Right renal pelvis (tissue), 4 donors: ENCODE measurements around the gene TRIM25. TPM values are rescaled to one million over a fixed set of nuclear protein-coding genes. Genes with fewer than 3 reads are reported as not detected.

Experiments
- DNase-seq, 4 donors: peaks; one replicate each; pipeline ENCODE4 v3.0.0-alpha.2; 2013; ENCODE audit warnings: low read depth in 4 of 4, low spot score in 3 of 4, missing footprints in 1 of 4
- polyA plus RNA-seq, 4 donors: library from polyadenylated mRNA; unstranded; fragments of 120-200 nt; gene quantifications; one replicate each; pipeline ENCODE4 v1.2.1, GENCODE V29; 2013; ENCODE audit not compliant: insufficient read length in 4 of 4

Gene TRIM25
- polyA plus RNA-seq, 4 donors: 23.4 to 34.4 (median 31.5) TPM

DNA sequence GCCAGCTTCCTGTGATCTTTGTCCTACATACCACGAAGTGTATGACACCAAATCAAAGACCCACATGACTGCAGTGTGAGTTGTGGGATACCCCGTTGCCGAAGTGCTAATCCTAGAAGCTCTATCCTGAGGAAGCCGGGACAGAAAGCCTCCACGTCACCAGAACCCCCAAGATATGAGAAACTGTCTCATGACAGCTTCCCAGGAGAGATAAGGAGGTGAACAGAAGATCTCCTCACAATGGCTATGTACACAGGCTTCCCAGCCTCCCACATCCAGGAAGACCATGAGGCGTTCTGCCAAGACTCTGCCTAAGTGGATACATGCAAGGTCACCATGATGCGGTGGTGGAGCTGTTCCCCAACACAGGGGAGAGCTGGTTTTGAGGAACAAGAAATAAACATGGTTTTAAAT lies 37.1 kb downstream of the TRIM25 start:
- no peak for DNase-seq

DNA sequence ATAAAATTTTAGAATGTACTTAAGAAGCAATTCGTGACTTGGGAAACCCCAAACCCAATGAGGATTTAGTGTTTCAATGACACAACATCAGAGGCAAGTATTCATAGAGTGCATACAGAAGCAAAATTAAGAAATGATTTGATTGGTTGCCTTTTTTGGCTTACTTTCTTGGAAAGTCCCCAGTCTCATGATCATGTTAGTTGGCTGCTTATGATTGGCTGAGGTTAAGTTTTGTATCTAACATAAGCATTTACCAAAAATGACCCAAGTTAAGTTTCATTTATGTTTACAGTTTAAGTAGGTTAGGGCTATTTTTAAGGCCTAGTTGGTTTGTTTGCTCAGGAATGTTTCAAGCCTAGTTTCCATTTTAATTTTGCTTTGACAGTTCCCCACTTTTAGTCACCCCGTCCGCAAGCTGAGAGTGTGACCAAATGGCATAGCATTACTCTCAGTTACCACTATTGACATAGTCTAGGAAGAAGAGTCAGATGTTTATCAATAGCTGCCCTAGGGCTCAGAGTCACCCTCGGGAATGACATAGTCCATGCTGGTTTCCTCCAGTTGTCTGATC lies 43.7 kb downstream of the TRIM25 start:
- no peak for DNase-seq

DNA sequence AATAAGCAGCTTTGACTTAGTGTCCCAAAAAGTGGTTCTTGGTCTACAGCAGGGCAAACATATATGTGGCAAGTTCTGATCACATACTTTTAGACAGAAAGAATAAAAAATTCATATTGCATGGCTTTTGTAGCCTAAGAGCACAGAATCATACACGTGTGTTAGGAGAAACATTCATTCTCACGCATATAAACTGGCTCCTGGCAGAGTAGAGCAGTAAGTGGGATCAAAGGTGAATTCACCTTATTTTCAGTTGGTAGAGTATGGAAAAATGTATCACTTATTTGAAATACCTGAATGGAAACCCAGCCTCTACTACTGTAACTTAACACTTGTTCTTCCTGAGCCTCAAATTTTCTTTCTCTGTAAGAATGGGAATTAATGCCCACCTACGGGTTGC lies 45.1 kb downstream of the TRIM25 start:
- no peak for DNase-seq

DNA sequence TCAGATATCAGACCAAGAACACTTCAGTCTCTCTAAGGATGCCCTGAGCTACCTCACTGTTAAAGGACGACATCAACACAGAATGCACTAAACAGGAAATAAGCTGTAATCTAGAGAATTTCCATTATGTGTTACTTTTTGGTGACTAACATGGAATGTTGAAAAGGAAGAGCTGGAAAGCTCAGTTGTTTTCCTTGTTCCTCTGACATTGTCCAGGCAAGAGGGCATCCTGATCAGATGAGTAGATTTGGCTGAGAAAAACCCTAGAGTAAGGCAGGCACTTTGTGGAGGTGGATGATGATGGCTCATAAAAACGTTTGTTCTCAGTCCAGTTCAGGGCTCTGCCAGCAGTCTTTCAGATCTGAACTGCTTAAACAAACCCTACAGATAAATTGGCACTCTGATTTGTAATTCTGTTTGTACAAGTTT lies 45.9 kb downstream of the TRIM25 start:
- DNase-seq: no peak

DNA sequence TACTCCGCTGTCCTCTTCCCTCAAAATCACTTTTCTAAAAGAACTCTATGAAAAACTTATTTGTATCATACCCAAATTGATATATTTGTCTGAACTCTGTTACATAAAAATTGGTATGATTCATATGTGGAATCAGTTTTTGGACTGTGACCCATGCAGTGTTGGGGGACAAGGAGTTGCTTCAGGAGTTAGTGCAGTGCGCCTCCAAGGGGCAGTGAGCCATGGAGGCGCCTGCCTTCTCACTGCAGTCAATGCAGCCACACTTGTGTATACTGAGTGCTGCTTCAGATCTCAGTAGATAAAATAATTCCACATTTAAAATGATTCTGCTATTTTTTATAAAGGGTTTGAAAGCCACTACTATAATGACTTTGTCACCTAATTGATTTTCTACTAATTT lies 47.4 kb downstream of the TRIM25 start:
- no peak for DNase-seq

DNA sequence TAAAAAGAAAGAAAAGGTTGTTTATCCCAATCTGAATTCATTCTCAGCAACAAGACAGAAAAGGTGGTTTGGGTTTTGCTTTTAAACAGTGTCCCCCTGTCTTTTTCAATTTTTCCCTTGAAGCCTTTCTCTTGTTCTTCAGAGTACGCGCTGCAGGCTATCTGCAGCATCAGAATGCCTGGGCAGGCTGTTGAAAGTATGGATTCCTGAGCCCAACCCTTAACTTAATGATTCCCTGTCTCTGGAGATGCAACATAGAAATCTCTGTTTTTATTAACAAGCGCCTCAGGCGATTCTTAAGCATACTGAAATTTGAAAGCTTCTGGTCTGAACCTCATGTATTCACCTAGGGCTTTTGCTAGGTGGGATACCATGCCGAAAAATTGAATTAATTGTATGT lies 47.8 kb downstream of the TRIM25 start:
- no peak for DNase-seq

DNA sequence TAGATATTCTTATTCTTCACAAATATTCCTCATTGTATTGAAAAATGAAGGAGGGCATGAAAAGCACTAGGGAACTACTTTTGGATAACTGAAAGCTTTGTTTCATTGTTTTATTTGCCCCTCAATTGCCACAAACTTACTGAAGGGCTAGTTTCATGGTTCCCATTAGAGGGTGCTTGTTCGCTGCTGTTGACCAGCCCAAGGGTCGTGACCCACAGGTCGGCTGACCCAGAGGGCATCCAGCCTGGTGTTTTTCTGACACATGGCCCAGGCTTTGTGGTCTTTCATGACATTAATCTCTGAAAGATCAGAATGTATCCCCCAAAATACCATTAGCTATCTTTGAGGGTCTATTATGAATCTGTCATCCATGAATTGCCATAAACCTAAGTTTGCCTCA lies 49.9 kb downstream of the TRIM25 start:
- no peak for DNase-seq

DNA sequence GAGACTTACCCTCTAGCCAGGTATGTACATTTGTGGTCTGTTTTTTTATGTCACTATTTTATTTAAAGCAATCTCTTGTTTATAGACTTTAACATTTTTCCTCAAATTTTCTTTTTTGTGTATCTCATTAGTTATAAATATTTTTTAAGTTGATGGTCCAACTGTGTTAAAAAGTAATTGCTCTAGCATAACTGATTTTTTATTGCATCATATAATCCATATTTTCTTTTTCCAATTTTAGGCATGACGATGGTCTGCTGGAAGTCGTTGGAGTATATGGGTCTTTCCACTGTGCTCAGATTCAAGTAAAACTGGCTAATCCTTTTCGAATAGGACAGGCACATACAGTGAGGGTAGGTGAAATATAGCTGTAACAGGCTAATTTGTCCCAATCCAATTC lies 52.0 kb downstream of the TRIM25 start:
- no peak for DNase-seq

DNA sequence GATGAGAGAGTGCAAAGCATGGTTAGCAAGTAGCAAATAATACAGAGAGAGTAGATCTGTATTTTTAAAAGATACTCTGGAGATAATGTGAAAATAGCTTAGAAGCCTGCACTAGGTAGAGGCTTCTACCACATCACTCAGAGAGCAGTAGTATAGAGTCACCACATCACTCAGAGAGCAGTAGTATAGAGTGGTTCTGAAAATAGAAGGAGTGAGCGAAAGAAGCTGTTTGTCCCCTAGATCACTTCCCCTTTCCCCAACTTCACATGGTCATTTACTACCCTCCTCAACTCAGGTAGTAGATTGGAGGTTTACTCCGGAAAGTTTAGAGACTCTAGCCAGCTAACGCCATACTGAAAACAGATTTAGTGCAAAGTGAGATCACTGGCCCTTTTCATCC lies 62.8 kb downstream of the TRIM25 start:
- DNase-seq: no peak

DNA sequence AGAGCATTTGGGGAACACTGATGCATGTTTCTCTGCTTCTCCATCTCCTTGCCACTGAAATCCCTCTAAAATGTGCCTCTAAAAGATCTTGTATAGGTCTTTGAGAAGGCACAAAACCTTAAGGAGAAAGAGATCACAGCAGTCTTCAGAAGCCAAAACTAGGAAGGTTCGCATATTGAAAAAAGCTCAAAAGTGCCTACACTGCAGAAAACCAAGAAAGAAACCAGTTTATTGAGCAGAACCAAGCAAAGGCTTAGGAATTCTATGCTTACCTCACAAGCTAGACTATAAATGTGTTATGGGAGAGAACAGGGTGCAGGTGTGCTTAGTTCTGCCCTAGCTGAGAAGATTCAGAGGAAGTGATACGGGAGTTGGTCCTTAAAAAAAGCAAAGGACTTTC lies 63.3 kb downstream of the TRIM25 start:
- no peak for DNase-seq

DNA sequence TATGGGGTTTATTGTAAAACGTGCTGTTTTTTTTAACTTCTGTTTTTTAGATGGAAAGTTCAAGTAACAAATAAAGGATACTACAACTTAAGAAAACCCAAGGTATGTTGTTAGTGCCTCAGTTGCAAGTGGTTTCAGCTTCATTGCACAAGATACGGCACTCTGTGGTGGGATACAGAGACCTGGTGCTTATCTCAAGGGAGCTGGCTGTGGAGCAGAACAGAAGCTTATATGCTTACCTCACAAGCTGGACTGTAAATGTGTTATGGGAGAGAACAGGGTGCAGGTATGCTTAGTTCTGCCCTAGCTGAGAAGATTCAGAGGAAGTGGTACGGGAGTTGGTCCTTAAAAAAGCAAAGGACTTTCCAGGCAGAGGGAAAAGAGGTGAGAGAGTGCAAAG lies 64.7 kb downstream of the TRIM25 start:
- no peak for DNase-seq

DNA sequence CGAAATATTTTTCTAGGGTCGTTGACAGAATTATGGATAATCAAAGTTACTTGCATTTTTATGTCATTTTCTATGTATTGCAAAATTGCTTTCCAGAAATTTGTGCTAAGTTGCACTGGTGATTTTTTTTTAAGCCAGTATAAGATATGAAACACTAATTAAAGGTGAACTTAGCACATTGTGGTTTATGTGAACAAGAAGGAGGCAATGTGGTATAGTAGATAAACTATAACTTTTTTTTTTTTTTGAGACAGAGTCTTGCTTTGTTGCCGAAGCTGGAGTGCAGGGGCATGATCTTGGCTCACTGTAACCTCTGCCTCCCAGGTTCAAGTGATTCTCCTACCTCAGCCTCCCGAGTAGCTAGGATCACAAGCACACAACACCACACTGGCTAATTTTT lies 66.7 kb downstream of the TRIM25 start:
- no peak for DNase-seq

DNA sequence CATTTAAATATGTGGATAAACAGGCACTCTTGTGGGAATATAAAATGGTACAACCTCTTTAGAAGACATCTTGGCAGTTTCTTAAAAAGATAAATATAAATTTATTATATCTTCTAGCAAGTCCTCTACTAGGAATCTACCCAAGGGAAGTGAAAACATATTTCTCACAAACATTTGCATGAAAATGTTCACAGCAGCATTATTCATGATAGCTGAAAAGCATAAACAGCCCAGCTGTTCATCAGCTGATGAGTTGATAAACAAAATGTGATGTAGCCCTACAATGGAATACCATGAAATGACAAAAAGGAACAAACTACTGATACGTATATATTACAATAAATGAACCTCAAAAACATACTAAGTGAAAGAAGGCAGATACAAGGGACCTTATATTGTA lies 67.9 kb downstream of the TRIM25 start:
- DNase-seq: no peak

DNA sequence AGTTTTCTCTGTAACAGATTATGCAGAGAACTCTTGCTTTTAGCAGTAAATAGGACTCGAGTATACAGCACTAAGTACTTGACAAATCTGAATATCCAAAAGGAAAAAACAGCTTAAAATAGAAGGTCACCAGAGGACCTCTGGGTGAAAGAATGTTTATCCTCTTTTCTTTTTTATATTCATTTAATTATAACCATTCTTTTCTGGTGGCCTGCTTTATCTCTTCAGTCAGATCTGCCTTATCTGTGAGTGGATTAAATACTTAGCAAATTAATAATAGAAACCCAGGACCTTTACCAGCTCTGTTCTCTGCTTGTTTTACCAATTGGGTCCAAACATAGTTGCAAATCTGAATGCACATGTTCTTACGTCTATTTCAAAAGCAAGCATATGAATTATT lies 71.3 kb downstream of the TRIM25 start:
- DNase-seq: no peak

DNA sequence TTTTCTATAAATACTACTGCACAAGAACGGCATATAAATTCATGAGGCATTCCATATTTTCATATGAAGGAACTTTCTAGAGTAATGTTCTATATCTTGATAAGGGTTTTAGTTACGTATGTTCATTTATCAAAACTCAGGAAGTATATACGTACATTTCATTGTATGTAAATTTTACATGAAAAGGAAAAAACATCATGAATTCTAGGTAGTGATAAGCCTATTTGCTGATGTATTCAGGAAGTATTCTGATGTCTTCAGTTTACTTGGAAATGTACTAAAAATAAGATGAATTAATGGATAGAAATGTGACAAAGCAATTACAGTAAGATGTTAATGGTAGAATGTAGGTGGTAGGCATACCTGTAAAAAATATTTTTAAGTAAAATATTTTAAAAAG lies 75.2 kb downstream of the TRIM25 start:
- no peak for DNase-seq

Other genes starting within 250 kb of the TRIM25 start
- 1 to 10 TPM in 3 of 4 donors, under 1 TPM in 1; 0.86 to 1.4 (median 1.1) TPM for gene C17orf67, start 80.1 kb downstream of the TRIM25 start, polyA plus RNA-seq
- 1 to 10 TPM; 3.5 to 5.1 (median 3.9) TPM for gene DGKE, start 79.9 kb downstream of the TRIM25 start, polyA plus RNA-seq
- gene COIL, start 47.0 kb upstream of the TRIM25 start, polyA plus RNA-seq: 10 to 100 TPM; 27.8 to 35.9 (median 33.9) TPM
- gene SCPEP1, start 64.1 kb upstream of the TRIM25 start, polyA plus RNA-seq: 100 to 1,000 TPM in 2 of 4 donors, 10 to 100 TPM in 2; 83.5 to 126 (median 103) TPM
- 10 to 100 TPM; 33.8 to 36.8 (median 36.0) TPM for gene AKAP1, start 171.2 kb upstream of the TRIM25 start, polyA plus RNA-seq